GM12878 (cell line): ENCODE measurements around the gene HS3ST5. TPM values are rescaled to one million over a fixed set of nuclear protein-coding genes. Genes with fewer than 3 reads are reported as not detected.

Experiments
- ATAC-seq: fragments of 200-7000 bp; cut with Tn5 transposase; 3 replicates; pipeline ENCODE4 v1.9.1; 2020; ENCODE audit warnings: mild to moderate bottlenecking, moderate library complexity
- BruUV-seq: library from RNA; stranded (reverse); fragments of 400-500 nt; replicated peaks from 2 replicates; lab custom pipeline; 2021; lab: Mats Ljungman, UMichigan
- CTCF ChIA-PET: fragments of 300-600 bp; sonication (Branson Sonifier 250); formaldehyde crosslinking; extraction: SDS; loops from one replicate; lab custom pipeline; 2021; ENCODE audit warnings: inconsistent platforms; lab: Yijun Ruan, JAX
- POLR2A ChIA-PET: fragments of 350-600 bp; formaldehyde crosslinking; extraction: SDS; loops from one replicate; lab custom pipeline; 2021; ENCODE audit warnings: inconsistent platforms; lab: Charles Lee
- RAD21 ChIA-PET: fragments of 300-600 bp; sonication (Branson Sonifier 250); formaldehyde crosslinking; loops from one replicate; lab custom pipeline; 2023; ENCODE audit warnings: antibody characterized with exemption; ENCODE audit not compliant: unreplicated experiment; lab: Charles Lee
- SMC1A ChIA-PET: fragments of 300-600 bp; sonication (Branson Sonifier 250); formaldehyde crosslinking; loops from one replicate; lab custom pipeline; 2023; ENCODE audit not compliant: unreplicated experiment, uncharacterized antibody; lab: Charles Lee
- DNase-seq: peaks from one replicate; pipeline ENCODE4 v3.0.0-alpha.2; 2011; ENCODE audit warnings: low read depth, low spot score
- FAIRE-seq: peaks from 3 replicates; lab custom pipeline; 2011; peaks lifted over from hg19 to GRCh38; lab: Jason Lieb, UNC
- H2AFZ ChIP-seq: 2 replicates; pipeline ENCODE4 v1.6.0; 2011; ENCODE audit warnings: low read depth, low read length, control low read depth; ENCODE audit not compliant: control insufficient read depth
- H3K27ac ChIP-seq: 2 replicates; pipeline ENCODE4 v1.5.1; 2011; ENCODE audit warnings: control low read depth; ENCODE audit not compliant: control insufficient read depth, insufficient read depth
- H3K27me3 ChIP-seq, 2 experiments: replicated peaks in 1 of 2; 2 replicates each; pipeline versions ENCODE4 v1.6.0 to v1.6.1; 2011; ENCODE audit warnings: low read length in 1 of 2; ENCODE audit not compliant: control insufficient read depth in 2 of 2, insufficient read depth in 2 of 2
- H3K36me3 ChIP-seq, 2 experiments: 2 replicates each; pipeline ENCODE4 v1.5.1; 2011; ENCODE audit warnings: low read length in 1 of 2; ENCODE audit not compliant: control insufficient read depth in 2 of 2, insufficient read depth in 2 of 2
- H3K4me1 ChIP-seq: 2 replicates; pipeline ENCODE4 v1.6.1; 2011; ENCODE audit warnings: mild to moderate bottlenecking, low read length, moderate library complexity, mixed read lengths; ENCODE audit not compliant: control insufficient read depth, insufficient read depth
- H3K4me2 ChIP-seq: 2 replicates; pipeline ENCODE4 v1.6.0; 2011; ENCODE audit warnings: control low read depth; ENCODE audit not compliant: control insufficient read depth, insufficient read depth
- H3K4me3 ChIP-seq: fragments of 200-600 bp; sonication (generic); 2 replicates; pipeline ENCODE4 v1.5.1; 2016
- H3K79me2 ChIP-seq: 2 replicates; pipeline ENCODE4 v1.6.0; 2011; ENCODE audit warnings: low read length; ENCODE audit not compliant: control insufficient read depth, insufficient read depth
- H3K9ac ChIP-seq: 2 replicates; pipeline ENCODE4 v1.8.0; 2011; ENCODE audit warnings: low read length, control low read depth, mixed read lengths; ENCODE audit not compliant: control insufficient read depth, insufficient read depth
- H3K9me3 ChIP-seq: replicated peaks from 3 replicates; pipeline ENCODE4 v1.5.1; 2011; ENCODE audit warnings: mild to moderate bottlenecking, low read length; ENCODE audit not compliant: control insufficient read depth, insufficient read depth
- H4K20me1 ChIP-seq: 2 replicates; pipeline ENCODE4 v1.6.0; 2011; ENCODE audit not compliant: control insufficient read depth, insufficient read depth
- BCL3 ChIP-seq: IDR thresholded peaks from 2 replicates; pipeline ENCODE4 v1.6.1; 2011; ENCODE audit warnings: borderline replicate concordance, low read depth, mild to moderate bottlenecking, moderate library complexity, low read length; ENCODE audit not compliant: insufficient read depth, poor library complexity, severe bottlenecking
- BRCA1 ChIP-seq: IDR thresholded peaks from 2 replicates; pipeline ENCODE4 v1.6.1; 2011; ENCODE audit warnings: low read depth, low read length, improper control_type of control experiment
- DPF2 ChIP-seq: fragments of 450-650 bp; IDR thresholded peaks from 2 replicates; pipeline ENCODE4 v1.6.1; 2017; ENCODE audit warnings: mild to moderate bottlenecking
- E2F4 ChIP-seq: IDR thresholded peaks from 2 replicates; pipeline ENCODE4 v1.6.1; 2012; ENCODE audit warnings: low read depth, low read length, improper control_type of control experiment
- GATAD2B ChIP-seq: fragments of 450-650 bp; conservative IDR thresholded peaks from 2 replicates; pipeline ENCODE4 v1.6.1; 2017; ENCODE audit warnings: low read depth, mild to moderate bottlenecking, moderate library complexity
- HDAC6 ChIP-seq: fragments of 200-600 bp; sonication (generic); IDR thresholded peaks from one replicate; pipeline ENCODE4 v1.8.0; 2017; ENCODE audit warnings: antibody characterized with exemption; ENCODE audit not compliant: unreplicated experiment
- KDM1A ChIP-seq: fragments of 200-600 bp; sonication (generic); IDR thresholded peaks from 2 replicates; pipeline ENCODE4 v1.6.1; 2016; ENCODE audit warnings: borderline replicate concordance
- NFYA ChIP-seq: IDR thresholded peaks from 2 replicates; pipeline ENCODE4 v1.6.1; 2011; ENCODE audit warnings: low read depth, mild to moderate bottlenecking, low read length, improper control_type of control experiment, borderline replicate concordance
- NR2C2 ChIP-seq: IDR thresholded peaks from 2 replicates; pipeline ENCODE4 v1.6.1; 2011; ENCODE audit warnings: borderline replicate concordance, low read depth; ENCODE audit not compliant: control insufficient read depth, insufficient read length
- PKNOX1 ChIP-seq: fragments of 450-650 bp; IDR thresholded peaks from 2 replicates; pipeline ENCODE4 v1.6.1; 2016; ENCODE audit warnings: mild to moderate bottlenecking
- REST ChIP-seq: IDR thresholded peaks from 2 replicates; pipeline ENCODE4 v1.6.1; 2012; ENCODE audit warnings: mild to moderate bottlenecking, low read depth, low read length
- SREBF1 ChIP-seq: IDR thresholded peaks from 2 replicates; pipeline ENCODE4 v1.6.1; 2012; ENCODE audit warnings: mild to moderate bottlenecking, low read length
- STAT3 ChIP-seq: IDR thresholded peaks from 2 replicates; pipeline ENCODE4 v1.6.1; 2011; ENCODE audit warnings: low read depth, low read length, improper control_type of control experiment
- YY1 ChIP-seq: IDR thresholded peaks from 2 replicates; pipeline ENCODE4 v1.6.1; 2011; ENCODE audit warnings: low read depth, mild to moderate bottlenecking, low read length
- ZBED1 ChIP-seq: IDR thresholded peaks from 2 replicates; pipeline ENCODE4 v1.6.1; 2016; ENCODE audit warnings: borderline replicate concordance
- ZBTB33 ChIP-seq: fragments of 450-650 bp; IDR thresholded peaks from 2 replicates; pipeline ENCODE4 v1.6.1; 2017; ENCODE audit warnings: mild to moderate bottlenecking
- ZNF274 ChIP-seq: IDR thresholded peaks from one replicate; pipeline ENCODE4 v1.8.0; 2011; ENCODE audit not compliant: insufficient read length, insufficient read depth
- WGBS: methylation state at CpG from one replicate; pipeline ENCODE4 v1.1.6; 2016; ENCODE audit warnings: low lambda C conversion rate; ENCODE audit not compliant: insufficient replicate concordance, insufficient coverage; ENCODE audit errors: missing lambda C conversion rate; 5-methylcytosine and 5-hydroxymethylcytosine counted together
- in situ Hi-C: fragments of 300-500 bp; cut with MboI; formaldehyde crosslinking; loops from 9 replicates; pipeline ENCODE4 v1.14.3; 2018; ENCODE audit warnings: mixed read lengths
- intact Hi-C: fragments of 100-400 bp; cut with micrococcal nuclease; formaldehyde crosslinking; loops from one replicate; pipeline ENCODE4 v1.14.2; 2022; ENCODE audit not compliant: unreplicated experiment
- polyA plus RNA-seq, 11 experiments: library from polyadenylated mRNA; depleted of rRNA in 4 of 11; unstranded in 6 of 11; stranded (reverse) in 5 of 11; fragments of >200 nt; fragmentation: Nextera tagmentation in 4 of 11; fragmentation: Illumina TruSeq in 1 of 11; extraction: Ambion mirVana in 4 of 11; extraction: Trizol in 1 of 11; gene quantifications; 1 replicate in 1 of 11; 2 replicates in 10 of 11; pipeline versions ENCODE4 v1.2.1 to v1.2.3, GENCODE V29; 2011 to 2016; ENCODE audit warnings: inconsistent platforms in 2 of 11, missing spikeins in 2 of 11, low read depth in 1 of 11
- total RNA-seq, 4 experiments: library from RNA; depleted of rRNA in 3 of 4; stranded (reverse); fragments of >200 nt in 3 of 4; fragmentation: Illumina TruSeq in 1 of 4; extraction: Trizol in 1 of 4; gene quantifications; 2 replicates each; pipeline versions ENCODE4 v1.2.1 to v1.2.3, GENCODE V29; 2013 to 2021

Gene HS3ST5
- total and polyA plus RNA-seq, 10 of the 15 experiments (the other 5 are each of a cell fraction or from before 2014, with no cell fraction given): 0.04 TPM; not detected in 9

- POLR2A ChIA-PET: no interaction called here
- DNase-seq (no peak), FAIRE-seq (no peak), ATAC-seq (no peak)
- in situ Hi-C loops (no loop called here), intact Hi-C loops (no loop called here)
- SMC1A ChIA-PET: interaction anchor here (0.5 kb wide), 1 partner anchor 59 kb away, joined by 3 read pairs; no protein-coding TSS in a partner anchor
- Histone ChIP-seq H4K20me1 (no peaks in the 10 kb centered on the region), H3K9me3 (no peaks in the 10 kb centered on the region), H3K4me1 (no peaks in the 10 kb centered on the region), H3K36me3 (no peaks in the 10 kb centered on the region), H2AFZ (no peak overlapping the region), H3K4me3 (no peak overlapping the region), H3K27ac (no peak overlapping the region), H3K4me2 (no peak overlapping the region), H3K79me2 (no peaks in the 10 kb centered on the region), H3K27me3 (no peaks in the 10 kb centered on the region), H3K9ac (no peak overlapping the region)
- WGBS: 70% methylated on average over 4 of the region's 4 CpGs
- RAD21 ChIA-PET: no interaction called here
- BruUV-seq: no TSS peak
- CTCF ChIA-PET: no interaction called here
- TF ChIP-seq YY1: no peak
- TF ChIP-seq E2F4: no peak
- no peak for TF ChIP-seq ZBED1
- no peak for TF ChIP-seq ZNF274
- TF ChIP-seq KDM1A: no peak
- TF ChIP-seq NFYA: no peak
- TF ChIP-seq NR2C2: no peak
- TF ChIP-seq HDAC6: no peak
- TF ChIP-seq SREBF1: no peak
- TF ChIP-seq ZBTB33: no peak
- TF ChIP-seq DPF2: no peak
- TF ChIP-seq BCL3: no peak
- TF ChIP-seq BRCA1: no peak
- no peak for TF ChIP-seq STAT3
- no peak for TF ChIP-seq REST
- TF ChIP-seq PKNOX1: no peak
- TF ChIP-seq GATAD2B: no peak
Measured at GRCh38 chr6:114210467-114210866, 132.4 kb downstream of the HS3ST5 start.
